HepG2 (cell line): ENCODE measurements around the gene IQCK. TPM values are rescaled to one million over a fixed set of nuclear protein-coding genes. Genes with fewer than 3 reads are reported as not detected.
A peak's percentile ranks its signal among the peaks of the same experiment; 100 is the strongest.

Experiments used
- ATAC-seq: fragments of 200-7000 bp; cut with Tn5 transposase; 3 replicates; pipeline ENCODE4 v1.9.1; 2020; ENCODE audit warnings: mild to moderate bottlenecking, moderate library complexity
- BruUV-seq: library from RNA; stranded (reverse); fragments of 400-500 nt; replicated peaks from 2 replicates; lab custom pipeline; 2021; lab: Mats Ljungman, UMichigan
- CTCF ChIA-PET: fragments of 300-600 bp; formaldehyde crosslinking; extraction: SDS; loops from one replicate; lab custom pipeline; 2021; ENCODE audit warnings: low total read pairs, inconsistent platforms, low intra/inter-chr PET ratio; lab: Yijun Ruan, JAX
- POLR2A ChIA-PET: fragments of 350-600 bp; sonication (Branson Sonifier 250); formaldehyde crosslinking; loops from one replicate; lab custom pipeline; 2020; ENCODE audit warnings: antibody characterized with exemption, inconsistent platforms; lab: Yijun Ruan, JAX
- DNase-seq: peaks from one replicate; pipeline ENCODE4 v3.0.0-alpha.2; 2015; ENCODE audit warnings: low spot score
- FAIRE-seq: peaks from 3 replicates; lab custom pipeline; 2011; peaks lifted over from hg19 to GRCh38; lab: Jason Lieb, UNC
- H2AFZ ChIP-seq: one replicate; pipeline ENCODE4 v1.6.1; 2011; ENCODE audit warnings: low read length, inconsistent platforms
- H3K27ac ChIP-seq: fragments of 300-600 bp; 3 replicates; pipeline ENCODE4 v1.8.0; 2011; ENCODE audit warnings: mixed run types, mild to moderate bottlenecking, mixed read lengths, low read length, inconsistent platforms; ENCODE audit not compliant: insufficient read depth; ENCODE audit errors: extremely low read length
- H3K27me3 ChIP-seq, 2 experiments: fragments of 200-600 bp in 1 of 2; 2 replicates in 1 of 2; 3 replicates in 1 of 2; pipeline versions ENCODE4 v1.6.0 to v1.8.0; 2011; ENCODE audit warnings: low read length in 2 of 2, mild to moderate bottlenecking in 2 of 2, moderate library complexity in 2 of 2, inconsistent platforms in 1 of 2; ENCODE audit not compliant: insufficient read depth in 2 of 2, control insufficient read depth in 1 of 2
- H3K36me3 ChIP-seq, 2 experiments: fragments of 200-600 bp in 1 of 2; replicated peaks in 1 of 2; 2 replicates in 1 of 2; 3 replicates in 1 of 2; pipeline versions ENCODE4 v1.5.1 to v1.8.0; 2011; ENCODE audit warnings: low read length in 2 of 2, inconsistent platforms in 1 of 2; ENCODE audit not compliant: insufficient read depth in 2 of 2, control insufficient read depth in 1 of 2
- H3K4me1 ChIP-seq: 2 replicates; pipeline ENCODE4 v1.5.1; 2012; ENCODE audit warnings: low read length, inconsistent platforms; ENCODE audit not compliant: insufficient read depth
- H3K4me2 ChIP-seq: 2 replicates; pipeline ENCODE4 v1.6.0; 2011; ENCODE audit warnings: low read depth, low read length, inconsistent platforms
- H3K4me3 ChIP-seq, 3 experiments: fragments of 200-600 bp in 1 of 3; sonication (generic), shearing (Covaris generic) in 1 of 3; replicated peaks in 1 of 3; 2 replicates each; pipeline ENCODE4 v1.5.1; 2011 to 2016; ENCODE audit warnings: low read length in 3 of 3, inconsistent platforms in 2 of 3, low read depth in 2 of 3, mild to moderate bottlenecking in 2 of 3, control low read depth in 1 of 3, mixed read lengths in 1 of 3; ENCODE audit not compliant: insufficient read depth in 1 of 3
- H3K79me2 ChIP-seq: one replicate; pipeline ENCODE4 v1.6.1; 2011; ENCODE audit warnings: low read length, inconsistent platforms; ENCODE audit not compliant: insufficient read depth
- H3K9ac ChIP-seq: 2 replicates; pipeline ENCODE4 v1.6.0; 2011; ENCODE audit warnings: mild to moderate bottlenecking, low read depth, low read length, inconsistent platforms; ENCODE audit not compliant: insufficient read depth
- H3K9me3 ChIP-seq: 2 replicates; pipeline ENCODE4 v1.5.1; 2012; ENCODE audit warnings: mild to moderate bottlenecking, low read length
- H4K20me1 ChIP-seq: 2 replicates; pipeline ENCODE4 v1.6.0; 2011; ENCODE audit warnings: inconsistent platforms, mild to moderate bottlenecking, low read length, moderate library complexity; ENCODE audit not compliant: insufficient read depth
- CENPT ChIP-seq: sonication (generic); formaldehyde crosslinking; IDR thresholded peaks from 2 replicates; pipeline ENCODE4 v1.8.0; 2022; ENCODE audit warnings: low read depth, mild to moderate bottlenecking, moderate library complexity, missing genetic modification reagents
- GPN1 ChIP-seq: sonication (generic); formaldehyde crosslinking; IDR thresholded peaks from 2 replicates; pipeline ENCODE4 v1.5.1; 2020; ENCODE audit warnings: missing genetic modification reagents, borderline replicate concordance
- NFKBIZ ChIP-seq: IDR thresholded peaks from 2 replicates; pipeline ENCODE4 v1.6.1; 2018; ENCODE audit warnings: missing genetic modification reagents, missing compliant biosample characterization
- NR1H2 ChIP-seq: sonication (generic); formaldehyde crosslinking; IDR thresholded peaks from 2 replicates; pipeline ENCODE4 v1.8.1; 2022; ENCODE audit warnings: low read depth, missing genetic modification reagents, borderline replicate concordance
- PCBP2 ChIP-seq: fragments of 200-400 bp; formaldehyde crosslinking; optimal IDR thresholded peaks from 2 replicates; pipeline ENCODE3; 2018; ENCODE audit warnings: low read length, low read depth; ENCODE audit not compliant: poor library complexity, severe bottlenecking
- SMC3 ChIP-seq: IDR thresholded peaks from 2 replicates; pipeline ENCODE4 v1.6.1; 2011; ENCODE audit warnings: low read length, improper control_type of control experiment
- TARDBP ChIP-seq: sonication (generic); formaldehyde crosslinking; IDR thresholded peaks from 2 replicates; pipeline ENCODE4 v1.8.0; 2022; ENCODE audit warnings: mild to moderate bottlenecking, missing genetic modification reagents
- ZFP62 ChIP-seq: sonication (generic); formaldehyde crosslinking; IDR thresholded peaks from 2 replicates; pipeline ENCODE4 v1.4.0; 2020; ENCODE audit warnings: missing genetic modification reagents
- ZKSCAN1 ChIP-seq: fragments of 150-350 bp; IDR thresholded peaks from 2 replicates; pipeline ENCODE4 v1.6.1; 2014; ENCODE audit warnings: low read length
- ZMYM2 ChIP-seq: sonication (generic); formaldehyde crosslinking; IDR thresholded peaks from 2 replicates; pipeline ENCODE4 v1.8.0; 2022; ENCODE audit warnings: mild to moderate bottlenecking, missing genetic modification reagents
- ZNF432 ChIP-seq: sonication (generic); formaldehyde crosslinking; IDR thresholded peaks from 2 replicates; pipeline ENCODE4 v1.5.0; 2020; ENCODE audit warnings: missing genetic modification reagents, mild to moderate bottlenecking, borderline replicate concordance
- ZSCAN25 ChIP-seq: sonication (generic); formaldehyde crosslinking; IDR thresholded peaks from 2 replicates; pipeline ENCODE4 v1.8.0; 2022; ENCODE audit warnings: mild to moderate bottlenecking, missing genetic modification reagents
- WGBS: methylation state at CpG from one replicate; pipeline ENCODE4 v1.1.6; 2017; ENCODE audit warnings: low lambda C conversion rate; 5-methylcytosine and 5-hydroxymethylcytosine counted together
- in situ Hi-C: cut with HindIII; loops from 2 replicates; pipeline ENCODE4 v1.10.0; 2017; ENCODE audit warnings: low pct_unique_long_range_greater_than_20kb; ENCODE audit not compliant: extremely low pct_ligation_motif_present
- intact Hi-C: fragments of 100-400 bp; cut with micrococcal nuclease; formaldehyde crosslinking; loops from one replicate; pipeline ENCODE4 v1.10.0; 2022; ENCODE audit not compliant: unreplicated experiment
- polyA plus RNA-seq, 8 experiments: library from polyadenylated mRNA; depleted of rRNA in 3 of 8; stranded (reverse) in 7 of 8; unstranded in 1 of 8; fragments of >200 nt; fragmentation: Illumina TruSeq in 4 of 8; extraction: Trizol in 4 of 8; gene quantifications; 2 replicates each; pipeline versions ENCODE4 v1.2.1 to v1.2.3, GENCODE V29; 2011 to 2016; ENCODE audit warnings: low read depth in 4 of 8, missing spikeins in 1 of 8, mixed read lengths in 1 of 8; ENCODE audit not compliant: insufficient read depth in 1 of 8
- total RNA-seq, 5 experiments: library from RNA; depleted of rRNA; stranded (reverse); fragments of >200 nt; fragmentation: Illumina TruSeq; extraction: Trizol; gene quantifications; 2 replicates each; pipeline ENCODE4 v1.2.3, GENCODE V29; 2016; ENCODE audit warnings: low read depth in 1 of 5
- TF ChIP-seq, protein P1 (sequence below): IDR thresholded peaks from 2 replicates; pipeline ENCODE4 v1.6.1; 2012; ENCODE audit warnings: low read length, improper control_type of control experiment
- TF ChIP-seq, protein P2 (sequence below): IDR thresholded peaks from 2 replicates; pipeline ENCODE4 v1.6.1; 2016; ENCODE audit warnings: low read depth

Gene IQCK
- total and polyA plus RNA-seq, 2 of the 13 experiments (the other 11 are each of a cell fraction or from before 2014, with no cell fraction given) = 5.1 to 7.3 TPM

DNA sequence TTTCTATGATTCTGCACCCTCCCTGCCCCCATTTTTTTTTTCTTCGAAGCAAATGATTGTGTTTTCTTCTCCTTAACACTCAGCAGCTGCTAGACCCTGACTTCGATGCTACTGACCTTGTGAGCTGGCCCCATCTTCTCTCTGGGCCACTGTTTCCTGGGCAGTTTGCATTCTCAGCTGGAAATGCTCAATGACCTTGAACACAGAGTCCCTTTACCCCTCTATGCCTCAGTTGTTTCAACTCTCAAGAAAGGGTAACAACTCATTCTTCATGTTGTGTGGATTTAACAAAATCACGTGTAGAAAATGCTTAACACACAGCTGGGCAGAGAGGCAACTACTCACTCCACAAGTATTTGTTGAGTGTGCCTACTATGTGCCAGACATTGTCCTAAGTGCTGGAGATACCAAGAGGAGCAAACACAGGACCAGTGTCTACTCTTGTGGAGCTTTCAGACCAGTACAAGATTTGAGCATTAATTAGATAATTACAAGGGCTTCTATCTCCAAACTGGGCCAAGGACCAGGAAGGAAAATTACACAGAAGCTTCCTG, 66.2 kb downstream of the IQCK start:
- H4K20me1 ChIP-seq = no peaks in the 10 kb centered on the region
- H3K27me3 ChIP-seq = no peaks in the 10 kb centered on the region
- no peak overlapping the region for H3K4me2 ChIP-seq
- no peak overlapping the region for H3K9ac ChIP-seq
- ATAC-seq = no peak
- intact Hi-C loops = no loop called here
- FAIRE-seq = no peak
- no peak overlapping the region for H3K27ac ChIP-seq
- H3K79me2 ChIP-seq = no peaks in the 10 kb centered on the region
- WGBS = 68% methylated on average over 3 of the region's 3 CpGs
- H2AFZ ChIP-seq = no peak overlapping the region
- BruUV-seq = no TSS peak
- H3K9me3 ChIP-seq = no peaks in the 10 kb centered on the region
- in situ Hi-C loops = no loop called here
- ChIA-PET CTCF (no interaction called here), POLR2A (no interaction called here)
- H3K4me3 ChIP-seq = no peak overlapping the region
- no peak for TF ChIP-seq ZNF432 (CRISPR knock-in tag)
- no peak for TF ChIP-seq ZSCAN25
- no peak for TF ChIP-seq NR1H2 (CRISPR knock-in tag)
- TF ChIP-seq TARDBP (CRISPR knock-in tag) = no peak
- no peak for TF ChIP-seq PCBP2
- TF ChIP-seq SMC3 = no peak
- peak; percentile 63; the same call in 1 of the 2 replicates for TF ChIP-seq ZKSCAN1
- TF ChIP-seq ZFP62 (CRISPR knock-in tag) = no peak
- TF ChIP-seq, protein P1, sequence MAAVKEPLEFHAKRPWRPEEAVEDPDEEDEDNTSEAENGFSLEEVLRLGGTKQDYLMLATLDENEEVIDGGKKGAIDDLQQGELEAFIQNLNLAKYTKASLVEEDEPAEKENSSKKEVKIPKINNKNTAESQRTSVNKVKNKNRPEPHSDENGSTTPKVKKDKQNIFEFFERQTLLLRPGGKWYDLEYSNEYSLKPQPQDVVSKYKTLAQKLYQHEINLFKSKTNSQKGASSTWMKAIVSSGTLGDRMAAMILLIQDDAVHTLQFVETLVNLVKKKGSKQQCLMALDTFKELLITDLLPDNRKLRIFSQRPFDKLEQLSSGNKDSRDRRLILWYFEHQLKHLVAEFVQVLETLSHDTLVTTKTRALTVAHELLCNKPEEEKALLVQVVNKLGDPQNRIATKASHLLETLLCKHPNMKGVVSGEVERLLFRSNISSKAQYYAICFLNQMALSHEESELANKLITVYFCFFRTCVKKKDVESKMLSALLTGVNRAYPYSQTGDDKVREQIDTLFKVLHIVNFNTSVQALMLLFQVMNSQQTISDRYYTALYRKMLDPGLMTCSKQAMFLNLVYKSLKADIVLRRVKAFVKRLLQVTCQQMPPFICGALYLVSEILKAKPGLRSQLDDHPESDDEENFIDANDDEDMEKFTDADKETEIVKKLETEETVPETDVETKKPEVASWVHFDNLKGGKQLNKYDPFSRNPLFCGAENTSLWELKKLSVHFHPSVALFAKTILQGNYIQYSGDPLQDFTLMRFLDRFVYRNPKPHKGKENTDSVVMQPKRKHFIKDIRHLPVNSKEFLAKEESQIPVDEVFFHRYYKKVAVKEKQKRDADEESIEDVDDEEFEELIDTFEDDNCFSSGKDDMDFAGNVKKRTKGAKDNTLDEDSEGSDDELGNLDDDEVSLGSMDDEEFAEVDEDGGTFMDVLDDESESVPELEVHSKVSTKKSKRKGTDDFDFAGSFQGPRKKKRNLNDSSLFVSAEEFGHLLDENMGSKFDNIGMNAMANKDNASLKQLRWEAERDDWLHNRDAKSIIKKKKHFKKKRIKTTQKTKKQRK = no peak
- TF ChIP-seq, protein P2, sequence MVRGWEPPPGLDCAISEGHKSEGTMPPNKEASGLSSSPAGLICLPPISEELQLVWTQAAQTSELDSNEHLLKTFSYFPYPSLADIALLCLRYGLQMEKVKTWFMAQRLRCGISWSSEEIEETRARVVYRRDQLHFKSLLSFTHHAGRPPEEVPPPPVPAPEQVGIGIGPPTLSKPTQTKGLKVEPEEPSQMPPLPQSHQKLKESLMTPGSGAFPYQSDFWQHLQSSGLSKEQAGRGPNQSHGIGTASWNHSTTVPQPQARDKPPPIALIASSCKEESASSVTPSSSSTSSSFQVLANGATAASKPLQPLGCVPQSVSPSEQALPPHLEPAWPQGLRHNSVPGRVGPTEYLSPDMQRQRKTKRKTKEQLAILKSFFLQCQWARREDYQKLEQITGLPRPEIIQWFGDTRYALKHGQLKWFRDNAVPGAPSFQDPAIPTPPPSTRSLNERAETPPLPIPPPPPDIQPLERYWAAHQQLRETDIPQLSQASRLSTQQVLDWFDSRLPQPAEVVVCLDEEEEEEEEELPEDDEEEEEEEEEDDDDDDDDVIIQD = no peak
- TF ChIP-seq NFKBIZ = no peak
- 0 out of 2 replicates have a peak, but pooled peaks have one; percentile 26 for TF ChIP-seq ZMYM2 (CRISPR knock-in tag)
- no peak for TF ChIP-seq CENPT (CRISPR knock-in tag)
- no peak for TF ChIP-seq GPN1 (CRISPR knock-in tag)
- H3K4me1 ChIP-seq = peaks cover 29% of the 10 kb centered on the region
- DNase-seq = no peak
- no peaks in the 10 kb centered on the region for H3K36me3 ChIP-seq
